ENCODE data around the gene CISH.

DNA sequence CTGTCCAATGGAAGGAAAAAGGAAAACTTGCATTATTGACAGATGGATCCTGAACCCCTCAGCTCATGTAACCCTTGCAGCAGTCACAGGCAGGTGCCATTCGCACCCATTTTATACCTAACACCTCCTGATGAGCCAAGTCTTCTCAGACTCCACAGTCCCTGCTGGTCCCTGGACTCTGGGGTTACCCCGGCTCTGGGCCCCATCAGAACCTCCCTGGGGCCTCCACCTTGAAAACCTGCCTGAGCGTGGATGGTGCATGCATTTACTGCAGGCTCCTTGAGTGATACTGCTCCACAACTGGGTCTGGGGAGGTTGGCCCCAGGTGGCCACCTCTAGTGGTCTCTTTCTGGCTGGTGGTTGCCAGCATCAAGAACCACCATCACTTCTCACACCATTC is 47.3 kb upstream of the CISH start:
- TF ChIP-seq, protein P1, sequence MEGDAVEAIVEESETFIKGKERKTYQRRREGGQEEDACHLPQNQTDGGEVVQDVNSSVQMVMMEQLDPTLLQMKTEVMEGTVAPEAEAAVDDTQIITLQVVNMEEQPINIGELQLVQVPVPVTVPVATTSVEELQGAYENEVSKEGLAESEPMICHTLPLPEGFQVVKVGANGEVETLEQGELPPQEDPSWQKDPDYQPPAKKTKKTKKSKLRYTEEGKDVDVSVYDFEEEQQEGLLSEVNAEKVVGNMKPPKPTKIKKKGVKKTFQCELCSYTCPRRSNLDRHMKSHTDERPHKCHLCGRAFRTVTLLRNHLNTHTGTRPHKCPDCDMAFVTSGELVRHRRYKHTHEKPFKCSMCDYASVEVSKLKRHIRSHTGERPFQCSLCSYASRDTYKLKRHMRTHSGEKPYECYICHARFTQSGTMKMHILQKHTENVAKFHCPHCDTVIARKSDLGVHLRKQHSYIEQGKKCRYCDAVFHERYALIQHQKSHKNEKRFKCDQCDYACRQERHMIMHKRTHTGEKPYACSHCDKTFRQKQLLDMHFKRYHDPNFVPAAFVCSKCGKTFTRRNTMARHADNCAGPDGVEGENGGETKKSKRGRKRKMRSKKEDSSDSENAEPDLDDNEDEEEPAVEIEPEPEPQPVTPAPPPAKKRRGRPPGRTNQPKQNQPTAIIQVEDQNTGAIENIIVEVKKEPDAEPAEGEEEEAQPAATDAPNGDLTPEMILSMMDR (IDR thresholded peaks at IDR 0.05; ENCODE audit: insufficient read depth, low read length, poor library complexity, severe bottlenecking), result no peak
- TF ChIP-seq EZH2phosphoT487 (conservative IDR thresholded peaks at IDR 0.05; ENCODE audit: low read length), result no peak
